Loucy (cell line): Measurements from ENCODE around the gene BBIP1.

ENCODE experiments used
- H2AFZ ChIP-seq: fragments of 200-600 bp; sonication (generic); 2 replicates; pipeline ENCODE4 v1.6.0; 2016; ENCODE audit warnings: antibody characterized with exemption, mild to moderate bottlenecking, low read length, moderate library complexity
- H3F3A ChIP-seq: fragments of 200-600 bp; 2 replicates; pipeline ENCODE4 v1.6.0; 2016; ENCODE audit warnings: antibody characterized with exemption, low read depth, mild to moderate bottlenecking
- H3K27me3 ChIP-seq: fragments of 200-600 bp; sonication (generic); 2 replicates; pipeline ENCODE4 v1.6.1; 2014; ENCODE audit warnings: low read length, mild to moderate bottlenecking; ENCODE audit not compliant: insufficient read depth, poor library complexity, severe bottlenecking
- H3K36me3 ChIP-seq: fragments of 200-600 bp; sonication (generic); 2 replicates; pipeline ENCODE4 v1.6.1; 2016; ENCODE audit warnings: low read length; ENCODE audit not compliant: insufficient read depth
- H3K4me1 ChIP-seq: fragments of 200-600 bp; sonication (generic); 2 replicates; pipeline ENCODE4 v1.5.1; 2014; ENCODE audit warnings: low read length, mild to moderate bottlenecking; ENCODE audit not compliant: insufficient read depth, poor library complexity, severe bottlenecking
- H3K4me2 ChIP-seq: fragments of 200-600 bp; sonication (generic); 2 replicates; pipeline ENCODE4 v1.6.0; 2014; ENCODE audit warnings: antibody characterized with exemption, low read length, low read depth, mild to moderate bottlenecking; ENCODE audit not compliant: poor library complexity, severe bottlenecking
- H3K4me3 ChIP-seq: fragments of 200-600 bp; sonication (generic); 2 replicates; pipeline ENCODE4 v1.5.1; 2014; ENCODE audit warnings: low read length, mild to moderate bottlenecking, mixed read lengths; ENCODE audit not compliant: poor library complexity, severe bottlenecking
- H3K79me2 ChIP-seq: fragments of 200-600 bp; sonication (generic); 2 replicates; pipeline ENCODE4 v1.6.1; 2014; ENCODE audit warnings: low read length; ENCODE audit not compliant: insufficient read depth
- H3K9ac ChIP-seq: fragments of 200-600 bp; sonication (generic); 2 replicates; pipeline ENCODE4 v1.6.0; 2014; ENCODE audit warnings: mild to moderate bottlenecking, low read depth, low read length, moderate library complexity; ENCODE audit not compliant: poor library complexity, severe bottlenecking
- H3K9me2 ChIP-seq: fragments of 200-600 bp; sonication (generic); replicated peaks from 2 replicates; pipeline ENCODE4 v1.6.1; 2016; ENCODE audit warnings: low read depth, low read length, mixed read lengths
- H3K9me3 ChIP-seq: fragments of 200-600 bp; sonication (generic); 2 replicates; pipeline ENCODE4 v1.6.1; 2014; ENCODE audit warnings: mild to moderate bottlenecking, antibody characterized with exemption, low read length, low read depth; ENCODE audit not compliant: insufficient read depth
- H4K20me1 ChIP-seq: fragments of 200-600 bp; sonication (generic); 2 replicates; pipeline ENCODE4 v1.6.0; 2014; ENCODE audit warnings: antibody characterized with exemption, low read length, mild to moderate bottlenecking; ENCODE audit not compliant: insufficient read depth, poor library complexity, severe bottlenecking
- EZH2phosphoT487 ChIP-seq: fragments of 200-600 bp; IDR thresholded peaks from 2 replicates; pipeline ENCODE4 v1.6.1; 2018; ENCODE audit warnings: antibody characterized with exemption, mild to moderate bottlenecking, moderate library complexity, borderline replicate concordance
- TF ChIP-seq, protein P1 (sequence below): fragments of 200-600 bp; sonication (generic); conservative IDR thresholded peaks from 2 replicates; pipeline ENCODE4 v1.5.1; 2014; ENCODE audit warnings: mild to moderate bottlenecking, antibody characterized with exemption, low read length

The BBIP1 gene

DNA sequence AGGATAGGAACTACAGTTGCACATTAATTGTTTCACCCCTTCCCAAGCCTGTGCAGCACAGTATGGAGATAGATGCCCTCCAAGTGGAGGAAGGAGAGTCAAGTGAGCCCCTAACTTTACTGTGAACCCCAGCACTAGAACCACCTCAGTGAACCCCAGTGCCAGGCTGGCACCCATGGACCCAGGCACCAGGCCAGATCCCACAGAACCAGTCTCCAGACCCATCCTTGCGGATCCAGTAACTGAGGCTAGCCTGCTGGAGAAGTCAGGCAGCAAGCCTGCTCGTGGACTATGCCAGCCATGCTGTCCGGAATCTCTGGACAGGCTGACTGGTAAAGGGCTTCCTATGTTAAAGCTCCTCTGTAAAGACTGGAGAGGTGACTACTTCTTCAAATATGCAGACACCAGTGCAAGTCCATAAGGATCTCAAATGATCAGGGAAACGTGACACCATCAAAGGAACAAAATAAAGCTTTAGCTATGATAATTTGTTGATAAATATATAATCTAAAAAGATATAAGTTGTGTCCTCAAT is 28.1 kb upstream of the BBIP1 start:
- Histone ChIP-seq H3F3A (no peaks in the 10 kb centered on the region), H3K4me1 (peaks cover 16% of the 10 kb centered on the region), H2AFZ (no peak overlapping the region), H3K27me3 (no peaks in the 10 kb centered on the region), H3K9ac (no peak overlapping the region), H3K9me3 (no peaks in the 10 kb centered on the region), H4K20me1 (peaks cover 16% of the 10 kb centered on the region), H3K36me3 (peaks cover 22% of the 10 kb centered on the region; the same call in 1 of the 2 replicates), H3K79me2 (peaks cover 82% of the 10 kb centered on the region), H3K4me2 (no peak overlapping the region), H3K9me2 (no peaks in the 10 kb centered on the region), H3K4me3 (no peak overlapping the region)
- no peak for TF ChIP-seq EZH2phosphoT487
- TF ChIP-seq, protein P1, sequence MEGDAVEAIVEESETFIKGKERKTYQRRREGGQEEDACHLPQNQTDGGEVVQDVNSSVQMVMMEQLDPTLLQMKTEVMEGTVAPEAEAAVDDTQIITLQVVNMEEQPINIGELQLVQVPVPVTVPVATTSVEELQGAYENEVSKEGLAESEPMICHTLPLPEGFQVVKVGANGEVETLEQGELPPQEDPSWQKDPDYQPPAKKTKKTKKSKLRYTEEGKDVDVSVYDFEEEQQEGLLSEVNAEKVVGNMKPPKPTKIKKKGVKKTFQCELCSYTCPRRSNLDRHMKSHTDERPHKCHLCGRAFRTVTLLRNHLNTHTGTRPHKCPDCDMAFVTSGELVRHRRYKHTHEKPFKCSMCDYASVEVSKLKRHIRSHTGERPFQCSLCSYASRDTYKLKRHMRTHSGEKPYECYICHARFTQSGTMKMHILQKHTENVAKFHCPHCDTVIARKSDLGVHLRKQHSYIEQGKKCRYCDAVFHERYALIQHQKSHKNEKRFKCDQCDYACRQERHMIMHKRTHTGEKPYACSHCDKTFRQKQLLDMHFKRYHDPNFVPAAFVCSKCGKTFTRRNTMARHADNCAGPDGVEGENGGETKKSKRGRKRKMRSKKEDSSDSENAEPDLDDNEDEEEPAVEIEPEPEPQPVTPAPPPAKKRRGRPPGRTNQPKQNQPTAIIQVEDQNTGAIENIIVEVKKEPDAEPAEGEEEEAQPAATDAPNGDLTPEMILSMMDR, result no peak

DNA sequence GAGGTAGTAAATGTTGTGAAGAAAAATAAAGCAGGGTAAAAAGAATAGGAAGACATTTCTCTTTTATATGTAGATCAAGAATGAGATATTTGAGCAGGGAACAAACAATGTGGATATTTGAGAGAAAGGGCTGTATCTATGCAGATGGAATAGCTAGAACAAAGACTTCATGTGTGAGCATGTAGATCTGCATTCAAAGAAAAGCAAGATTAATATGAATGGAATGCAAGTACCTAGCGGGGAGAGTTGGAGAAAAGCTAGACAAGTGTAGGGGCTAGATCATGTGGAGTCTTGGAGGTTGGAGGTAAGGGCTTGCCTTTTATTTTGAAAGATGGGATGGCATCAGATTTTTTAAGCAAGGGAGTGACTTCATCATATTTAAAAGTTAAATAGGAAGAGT is 27.5 kb upstream of the BBIP1 start:
- Histone ChIP-seq H3K9me2 (no peaks in the 10 kb centered on the region), H3K27me3 (no peaks in the 10 kb centered on the region), H3K9ac (no peak overlapping the region), H3K79me2 (peaks cover 83% of the 10 kb centered on the region), H3K9me3 (no peaks in the 10 kb centered on the region), H4K20me1 (peaks cover 16% of the 10 kb centered on the region), H3K4me3 (no peak overlapping the region), H3K4me1 (peaks cover 16% of the 10 kb centered on the region), H2AFZ (no peak overlapping the region), H3K36me3 (peaks cover 26% of the 10 kb centered on the region; the same call in 1 of the 2 replicates), H3F3A (no peaks in the 10 kb centered on the region), H3K4me2 (no peak overlapping the region)
- TF ChIP-seq, protein P1, result no peak
- TF ChIP-seq EZH2phosphoT487, result no peak

DNA sequence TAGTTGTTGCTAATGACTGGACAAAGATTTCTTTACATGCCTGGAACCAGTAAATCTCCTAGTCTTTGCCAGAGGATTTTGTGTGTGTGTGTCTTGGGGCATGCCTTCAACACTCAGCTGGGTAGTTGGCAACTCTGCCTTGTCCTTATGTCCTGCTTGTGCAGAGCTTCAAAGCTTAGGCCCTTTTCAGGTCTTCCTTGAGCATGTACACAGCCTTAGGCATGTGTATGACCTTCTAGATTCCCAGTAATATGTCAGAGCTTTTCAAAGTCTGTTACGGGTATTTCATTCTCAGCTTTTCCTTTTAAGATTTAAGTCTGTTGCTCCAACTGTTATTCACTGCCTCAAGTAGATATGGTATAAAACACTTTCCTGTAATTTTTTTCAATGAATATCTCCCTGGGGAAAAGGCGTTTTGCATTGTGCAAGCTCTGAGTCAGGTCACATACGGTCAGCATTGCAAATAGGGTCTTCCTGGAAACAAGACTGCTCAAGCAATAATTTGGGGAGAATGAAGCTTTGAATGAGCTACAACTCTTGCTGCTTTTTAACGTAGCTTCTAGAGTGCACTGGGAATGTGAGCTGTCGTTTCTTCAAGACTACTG is 25.9 kb upstream of the BBIP1 start:
- Histone ChIP-seq H3K4me1 (peaks cover 16% of the 10 kb centered on the region), H3K9me2 (no peaks in the 10 kb centered on the region), H3K4me2 (no peak overlapping the region), H3K9me3 (no peaks in the 10 kb centered on the region), H3K79me2 (peaks cover 95% of the 10 kb centered on the region), H3K27me3 (no peaks in the 10 kb centered on the region), H3F3A (no peaks in the 10 kb centered on the region), H3K36me3 (peaks cover 32% of the 10 kb centered on the region; the same call in 1 of the 2 replicates), H3K4me3 (no peak overlapping the region), H3K9ac (no peak overlapping the region), H2AFZ (no peak overlapping the region), H4K20me1 (peaks cover 16% of the 10 kb centered on the region)
- TF ChIP-seq EZH2phosphoT487, result no peak
- TF ChIP-seq, protein P1, result no peak
